GM18499 (cell line): Measurements from ENCODE around the gene MYRIP.
"Not testable (repeated sequence)": the region's sequence is repeated elsewhere in the genome, so short reads cannot be mapped to it uniquely, and the experiment has no call there.

Experiments used
- ATAC-seq: cut with Tn5 transposase; IDR thresholded peaks from one replicate; pipeline ENCODE4 v1.9.1; 2021; ENCODE audit warnings: moderate number of reproducible peaks; ENCODE audit not compliant: insufficient read depth, unreplicated experiment

The MYRIP gene

DNA sequence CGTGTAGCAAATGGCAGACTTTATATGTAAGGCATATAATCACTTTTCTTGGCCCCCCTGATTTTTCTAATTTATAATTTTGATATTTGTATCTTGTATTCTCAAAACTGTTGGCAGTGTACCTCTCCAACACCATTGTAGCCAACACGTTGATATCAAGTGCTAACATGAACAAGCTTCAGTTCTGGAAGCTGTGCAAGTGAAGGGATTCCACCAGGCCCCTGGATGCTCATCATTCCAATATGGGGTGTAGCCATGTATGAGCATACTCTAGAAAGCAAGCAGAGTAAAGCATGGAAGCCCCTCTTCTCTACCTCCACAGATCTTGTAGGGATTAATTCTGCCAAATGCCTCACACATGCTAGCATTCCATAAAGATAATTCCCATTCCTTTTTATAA, 211.3 kb downstream of the MYRIP start:
- no peak for ATAC-seq

DNA sequence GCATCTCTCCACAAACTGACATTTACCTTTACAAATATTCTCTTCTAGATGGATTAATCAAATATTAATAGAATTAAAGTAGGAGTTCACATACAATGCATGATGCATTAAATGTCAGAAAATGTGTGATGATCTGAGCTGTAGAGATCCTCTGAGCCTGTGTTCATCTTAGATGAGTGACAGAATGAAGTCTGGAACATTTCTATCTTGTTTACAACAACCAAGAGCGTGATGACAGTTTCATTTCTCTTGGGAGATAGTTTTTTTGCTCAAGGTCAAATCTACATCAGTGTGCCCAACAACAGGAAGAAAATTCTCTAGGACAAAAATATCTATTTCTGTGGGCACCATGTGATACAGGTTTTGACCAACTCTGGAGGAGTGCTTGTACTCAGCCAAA, 211.9 kb downstream of the MYRIP start:
- ATAC-seq, result no peak

DNA sequence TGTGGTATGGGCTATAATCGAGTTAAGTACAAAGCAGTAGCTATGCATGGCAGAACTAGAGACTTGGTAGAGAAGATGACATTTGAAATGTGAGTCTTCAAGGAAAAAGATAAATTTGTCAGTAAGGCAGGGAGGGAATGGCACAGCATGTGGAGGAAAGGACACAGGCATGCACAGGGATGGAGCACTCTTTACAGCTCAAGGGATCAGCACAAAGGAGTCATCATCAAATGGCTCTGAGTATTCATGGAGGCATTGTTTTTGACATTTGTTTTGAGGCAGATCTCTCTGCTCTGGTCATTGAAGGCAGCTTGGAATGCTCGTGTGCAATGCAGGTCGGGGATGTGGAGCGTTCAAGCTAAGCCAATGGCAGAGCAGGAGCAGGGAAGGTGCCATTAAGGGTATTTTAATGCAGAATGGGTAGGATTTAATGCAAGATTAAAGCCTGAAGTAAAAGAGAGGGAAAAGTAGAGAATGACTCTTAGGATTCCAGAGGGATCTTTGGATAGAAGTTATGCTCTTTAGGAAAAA, 213.0 kb downstream of the MYRIP start:
- ATAC-seq, result no peak

DNA sequence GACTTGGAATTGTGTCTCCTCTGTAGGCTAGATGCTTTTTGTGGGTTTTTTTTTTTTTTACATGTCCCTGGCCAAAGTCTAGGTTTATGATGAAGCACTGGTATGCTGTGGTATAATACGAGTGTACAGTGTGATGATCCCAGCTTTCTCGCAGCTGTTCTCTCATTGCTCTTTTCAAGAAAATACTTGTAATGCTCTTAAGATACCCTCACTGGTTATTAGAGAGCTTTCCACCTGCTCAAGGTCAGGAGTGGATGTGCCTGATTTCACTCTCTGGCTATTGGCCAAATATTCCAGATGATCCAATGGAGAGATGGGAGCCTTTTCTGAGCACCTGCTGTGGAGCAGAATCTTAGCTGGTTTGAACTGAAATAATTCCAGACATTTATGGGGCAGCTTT, 215.1 kb downstream of the MYRIP start:
- no peak for ATAC-seq

GRCh38 chr3:40025892-40026291, 216.5 kb downstream of the MYRIP start:
- not testable (repeated sequence) for ATAC-seq

DNA sequence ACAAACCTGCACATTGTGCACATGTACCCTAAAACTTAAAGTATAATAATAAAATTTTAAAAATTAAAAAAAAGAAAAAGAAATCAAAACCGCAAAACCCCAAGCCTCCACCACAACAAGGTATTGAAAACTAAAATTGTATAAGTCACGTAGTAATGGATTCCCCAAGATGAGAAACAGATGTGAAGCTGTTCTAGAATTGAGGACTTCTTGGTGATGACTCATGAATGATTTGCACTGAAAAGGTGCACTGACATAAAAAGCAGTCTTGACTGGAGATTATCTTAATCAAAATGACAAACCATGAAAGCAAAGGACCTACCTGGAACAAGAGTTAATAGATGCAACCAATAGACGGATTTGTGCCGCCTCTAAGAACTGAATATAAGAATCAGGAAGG, 225.8 kb downstream of the MYRIP start:
- no peak for ATAC-seq

GRCh38 chr3:40037582-40037981, 228.2 kb downstream of the MYRIP start:
- ATAC-seq, result no peak

DNA sequence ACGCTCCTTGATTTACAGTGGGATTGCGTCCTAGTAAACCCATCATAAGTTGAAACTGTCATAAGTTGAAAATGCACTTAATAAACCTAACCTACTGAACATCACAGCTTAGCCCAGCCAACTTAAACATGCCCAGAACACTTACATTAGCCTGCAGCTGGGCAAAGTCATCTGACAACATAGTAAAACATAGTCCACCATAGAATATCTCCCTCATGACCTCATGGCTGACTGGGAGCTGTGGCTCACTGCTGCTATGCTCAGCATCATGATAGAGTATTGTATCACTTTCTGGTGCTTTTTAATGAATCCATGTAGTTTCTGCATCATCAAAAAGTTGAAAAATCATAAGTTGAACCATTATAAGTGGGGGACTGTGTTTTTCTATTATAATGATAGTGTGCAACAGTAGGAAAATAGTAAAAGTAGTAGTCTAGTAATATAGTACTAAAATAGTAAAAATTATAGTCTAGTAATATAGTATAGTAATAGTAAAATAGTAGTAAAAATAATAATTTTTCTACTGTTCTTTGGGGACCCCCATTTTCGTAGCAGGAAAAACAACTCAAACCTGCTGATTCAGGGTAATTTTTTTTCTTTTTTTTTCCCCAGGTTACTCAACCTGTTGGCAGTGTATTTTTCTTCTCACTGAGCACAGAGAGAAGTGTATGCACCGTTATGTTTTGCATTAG, 233.5 kb downstream of the MYRIP start:
- no peak for ATAC-seq

DNA sequence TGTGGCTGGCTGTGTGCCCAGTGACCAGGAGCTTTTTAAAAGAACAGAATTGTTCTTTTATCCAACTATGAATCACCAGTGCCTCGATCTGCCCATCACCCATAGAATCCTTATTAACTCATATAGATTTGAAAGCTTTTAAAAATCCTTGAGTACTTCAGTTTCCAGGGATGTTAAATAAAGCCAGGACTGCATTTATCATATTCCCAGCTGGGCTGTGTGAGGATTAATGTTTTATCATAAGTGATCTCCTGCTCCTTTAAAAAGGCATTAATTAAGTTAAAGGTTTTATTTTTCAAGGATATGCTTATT, 234.0 kb downstream of the MYRIP start:
- no peak for ATAC-seq

GRCh38 chr3:40044487-40044886, 235.1 kb downstream of the MYRIP start:
- ATAC-seq, result no peak

DNA sequence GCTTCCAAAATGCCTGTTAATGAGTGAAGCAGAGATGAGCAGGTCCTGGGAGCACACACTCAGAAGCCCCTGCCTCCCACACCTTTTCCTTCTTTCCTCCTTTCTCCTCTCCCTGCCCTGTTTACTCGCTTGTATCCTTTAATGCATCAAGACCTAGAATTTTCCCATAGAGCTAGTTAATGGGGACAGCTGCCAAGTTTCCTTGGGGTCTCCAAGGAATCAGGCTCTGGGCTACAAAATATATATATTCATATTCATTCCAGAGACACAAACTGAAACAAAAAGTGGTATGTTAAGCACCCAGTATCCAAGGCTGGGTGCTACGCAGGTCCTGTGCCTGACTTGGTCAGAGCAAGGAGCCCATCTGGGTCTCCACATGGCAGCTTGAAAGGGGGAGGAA, 235.6 kb downstream of the MYRIP start:
- ATAC-seq, result no peak

- no peak for ATAC-seq
Observed at GRCh38 chr3:40046149-40046548, 236.7 kb downstream of the MYRIP start.

DNA sequence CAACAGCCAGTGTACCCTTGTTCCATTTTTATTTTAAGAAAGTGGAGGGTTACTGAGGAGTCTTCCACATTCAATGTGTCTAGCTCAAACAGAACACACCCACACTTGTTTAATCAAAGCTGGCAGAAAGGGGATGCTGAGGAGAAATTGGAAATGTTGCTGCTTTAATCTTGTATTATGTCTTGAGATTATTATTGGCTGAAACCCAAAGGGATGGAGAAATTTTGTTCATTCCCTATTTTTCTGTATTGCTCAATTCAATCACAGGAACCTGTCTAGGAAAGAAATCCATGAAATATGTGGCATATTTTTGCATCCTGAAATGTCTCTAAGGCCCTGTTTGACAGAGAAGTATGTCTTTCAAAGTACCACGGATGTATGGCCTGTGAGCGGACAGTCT, 238.0 kb downstream of the MYRIP start:
- no peak for ATAC-seq

GRCh38 chr3:40053663-40054062, 244.3 kb downstream of the MYRIP start:
- ATAC-seq, result no peak

GRCh38 chr3:40054568-40055222, 245.3 kb downstream of the MYRIP start:
- ATAC-seq, result no peak

GRCh38 chr3:40055361-40055760, 246.0 kb downstream of the MYRIP start:
- no peak for ATAC-seq

DNA sequence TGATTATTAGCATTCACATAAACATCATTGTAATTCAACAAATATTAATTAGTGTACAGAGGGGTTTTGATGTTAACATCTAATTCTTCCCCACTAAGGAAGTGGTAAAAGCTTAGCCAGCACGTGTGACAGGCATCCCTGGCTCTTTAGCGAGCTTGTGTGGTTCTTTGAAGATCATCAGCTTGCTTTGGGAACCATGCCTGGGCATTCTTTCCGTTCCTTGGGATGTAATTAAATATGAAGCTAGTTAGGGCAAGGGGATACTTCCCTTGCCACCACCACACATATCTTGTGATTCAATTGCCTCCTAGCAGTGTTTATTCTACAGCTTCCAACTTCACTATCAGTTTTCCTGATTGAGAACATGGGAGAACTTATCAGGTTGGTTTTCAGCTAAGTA, 246.5 kb downstream of the MYRIP start:
- no peak for ATAC-seq

GRCh38 chr3:40057077-40057476, 247.7 kb downstream of the MYRIP start:
- no peak for ATAC-seq

GRCh38 chr3:40057786-40058185, 248.4 kb downstream of the MYRIP start:
- ATAC-seq, result no peak

DNA sequence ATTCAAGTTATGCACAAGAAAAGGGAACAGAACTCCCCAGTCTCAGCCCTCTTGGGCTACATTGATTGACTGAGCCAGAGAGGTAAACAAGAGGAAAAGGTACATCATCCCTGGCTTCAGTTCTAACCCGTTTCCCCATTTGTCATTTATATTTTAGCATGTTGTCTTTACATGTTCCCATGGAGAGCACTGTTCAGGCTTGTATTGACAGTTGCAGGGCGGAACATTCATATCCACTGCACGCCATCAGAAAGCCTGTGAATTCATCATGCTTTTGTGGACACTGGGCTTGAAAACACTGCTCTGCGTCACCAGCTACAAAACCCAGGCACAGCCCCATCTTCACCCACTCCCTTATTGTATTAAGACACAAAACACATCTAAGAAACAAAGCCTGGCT, 259.2 kb downstream of the MYRIP start:
- ATAC-seq, result no peak

DNA sequence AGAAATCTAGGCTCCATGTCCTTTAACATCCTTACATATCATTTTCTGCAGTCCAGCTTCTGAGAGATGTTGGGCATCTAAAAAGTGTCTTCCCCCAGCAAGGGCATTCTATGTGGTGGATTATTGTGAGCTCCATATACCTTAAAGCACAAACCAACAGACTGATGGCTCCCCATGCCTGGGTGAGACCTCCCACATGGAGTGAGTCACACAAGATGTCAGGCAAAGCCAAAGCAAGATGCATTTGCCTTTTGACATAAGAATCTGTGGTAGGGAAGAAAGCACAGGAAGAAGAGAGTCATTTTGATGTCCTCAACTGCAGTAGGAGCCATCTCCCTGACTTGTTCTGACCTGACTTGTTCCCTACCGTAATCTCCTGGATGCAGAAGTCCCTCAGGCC, 261.4 kb downstream of the MYRIP start:
- no peak for ATAC-seq

GRCh38 chr3:40071683-40072238, 262.4 kb downstream of the MYRIP start:
- no peak for ATAC-seq
